ENCODE data around the gene PIWIL4. TPM values are rescaled to one million over a fixed set of nuclear protein-coding genes. Genes with fewer than 3 reads are reported as not detected.

Gene PIWIL4
- total RNA-seq, 2 donors from 2014 or later = 1.3 to 1.6 TPM

Other genes starting within 250 kb of the PIWIL4 start
- gene GPR83, start 165.9 kb upstream of the PIWIL4 start, total RNA-seq = under 1 TPM; 0.10 to 0.22 TPM
- 10 to 100 TPM; 21.5 to 22.6 TPM for gene MRE11, start 73.5 kb upstream of the PIWIL4 start, total RNA-seq
- gene ANKRD49, start 73.4 kb upstream of the PIWIL4 start, total RNA-seq = 10 to 100 TPM; 27.4 to 38.1 TPM
- not detected for gene C11orf97, start 54.9 kb upstream of the PIWIL4 start, total RNA-seq
- gene FUT4, start 23.4 kb upstream of the PIWIL4 start, total RNA-seq = 1 to 10 TPM; 3.6 to 5.2 TPM
- 1 to 10 TPM in 1 of 2 donors, under 1 TPM in 1; 0.25 to 2.0 TPM for gene AMOTL1, start 201.0 kb downstream of the PIWIL4 start, total RNA-seq

Data from T-helper 17 cell (primary cell).